GM19025 (cell line): ENCODE data around the gene TMEM223.
A peak's percentile ranks its signal among the peaks of the same experiment; 100 is the strongest.
"Not testable (repeated sequence)": the region's sequence is repeated elsewhere in the genome, so short reads cannot be mapped to it uniquely, and the experiment has no call there.

Experiments
- ATAC-seq: cut with Tn5 transposase; IDR thresholded peaks from one replicate; pipeline ENCODE4 v1.9.1; 2021; ENCODE audit warnings: mild to moderate bottlenecking, low read depth, moderate library complexity; ENCODE audit not compliant: unreplicated experiment

TMEM223 gene

GRCh38 chr11:62804310-62805075, 12.7 kb upstream of the TMEM223 start:
- no peak for ATAC-seq

GRCh38 chr11:62801071-62801470, 9.3 kb upstream of the TMEM223 start:
- no peak for ATAC-seq

- ATAC-seq: no peak
These were observed 7.7 kb upstream of the TMEM223 start for GRCh38 chr11:62799486-62799885.

GRCh38 chr11:62796281-62796680, 4.5 kb upstream of the TMEM223 start:
- ATAC-seq: no peak

- ATAC-seq: no peak
These were observed 2.5 kb upstream of the TMEM223 start for GRCh38 chr11:62794201-62794775.

DNA sequence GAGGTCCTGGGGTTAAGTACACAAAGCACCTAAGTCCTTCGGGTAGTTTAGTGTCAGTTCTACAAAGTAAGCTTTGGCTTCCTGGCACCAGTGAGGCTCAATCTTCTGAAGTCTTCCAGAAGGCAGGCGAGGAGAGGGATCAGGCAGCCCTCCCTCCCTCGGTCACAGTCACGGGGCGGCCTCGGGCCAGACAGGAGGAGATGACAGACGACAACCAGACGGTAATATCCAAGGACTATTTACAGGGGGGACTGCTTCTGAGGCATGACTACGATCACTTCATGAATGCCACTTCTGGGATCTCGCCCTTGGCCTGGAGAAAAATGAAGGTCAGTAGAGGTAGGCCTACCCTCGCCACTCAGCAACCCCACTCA, 383 bp upstream of the TMEM223 start:
- no peak for ATAC-seq

DNA sequence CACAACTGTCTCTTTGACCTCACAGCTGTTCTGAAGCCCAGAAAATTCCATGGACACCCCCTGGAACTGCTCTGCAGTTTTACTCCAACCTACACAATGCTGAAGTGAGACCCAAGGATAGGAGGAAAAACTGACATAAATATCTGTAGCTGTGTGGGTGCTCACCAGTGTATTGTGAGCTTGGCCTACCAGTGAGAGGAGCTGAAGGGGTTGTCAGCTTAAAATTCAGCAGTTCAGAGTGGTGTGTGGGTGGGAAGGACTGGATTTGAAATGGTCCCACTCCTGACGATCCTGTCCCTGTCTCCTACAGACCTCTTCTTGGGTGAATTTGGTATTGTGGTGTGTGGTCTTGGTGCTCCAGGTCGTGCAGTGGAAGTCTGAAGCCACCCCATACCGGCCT, 2.2 kb downstream of the TMEM223 start:
- no peak for ATAC-seq

DNA sequence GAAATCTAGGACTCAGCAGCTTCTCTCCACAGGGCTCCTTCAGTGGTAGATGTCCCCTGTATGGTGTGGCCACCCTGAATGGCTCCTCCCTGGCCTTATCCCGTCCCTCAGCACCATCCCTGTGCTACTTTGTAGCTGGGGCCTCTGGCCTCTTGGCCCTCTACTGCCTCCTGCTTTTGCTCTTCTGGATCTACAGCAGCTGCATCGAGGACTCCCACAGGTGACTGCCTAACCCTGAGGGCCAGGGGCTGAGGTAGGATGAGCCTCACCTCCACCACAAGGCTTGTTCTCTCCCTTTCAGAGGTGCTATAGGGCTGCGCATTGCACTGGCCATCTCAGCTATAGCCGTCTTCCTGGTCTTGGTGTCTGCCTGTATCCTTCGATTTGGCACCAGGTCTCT, 2.8 kb downstream of the TMEM223 start:
- ATAC-seq: no peak

GRCh38 chr11:62787005-62787759, 4.6 kb downstream of the TMEM223 start, which contains the start of gene TMEM179B:
Gene TMEM179B, plus strand, starts transcription at chr11:62787402. Its CDS starts 30 bp downstream, at chr11:62787432.
- ATAC-seq: peak; percentile 61

GRCh38 chr11:62786318-62787004, 5.3 kb downstream of the TMEM223 start:
- peak; percentile 57 for ATAC-seq

DNA sequence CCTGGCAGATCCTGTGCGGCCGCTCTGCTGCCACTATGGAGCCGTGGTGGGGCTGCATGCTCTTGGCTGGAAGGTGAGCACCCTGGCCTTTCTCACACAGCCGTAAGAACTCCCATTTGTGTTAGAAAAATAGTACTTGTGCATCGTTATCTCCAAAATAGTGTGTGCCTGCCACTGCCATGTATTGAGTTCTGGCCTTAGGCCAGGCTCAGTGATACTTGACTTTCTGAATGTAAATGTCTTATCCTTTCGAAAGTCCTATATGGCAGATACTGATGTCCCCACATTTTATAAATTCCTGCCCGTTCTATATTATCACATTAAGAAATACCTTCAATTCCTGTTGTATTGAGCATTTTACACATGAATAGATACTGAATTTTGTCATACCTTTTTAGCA, 9.1 kb downstream of the TMEM223 start:
- ATAC-seq: no peak

- no peak for ATAC-seq
These were observed 13.4 kb downstream of the TMEM223 start for GRCh38 chr11:62778441-62778840.

DNA sequence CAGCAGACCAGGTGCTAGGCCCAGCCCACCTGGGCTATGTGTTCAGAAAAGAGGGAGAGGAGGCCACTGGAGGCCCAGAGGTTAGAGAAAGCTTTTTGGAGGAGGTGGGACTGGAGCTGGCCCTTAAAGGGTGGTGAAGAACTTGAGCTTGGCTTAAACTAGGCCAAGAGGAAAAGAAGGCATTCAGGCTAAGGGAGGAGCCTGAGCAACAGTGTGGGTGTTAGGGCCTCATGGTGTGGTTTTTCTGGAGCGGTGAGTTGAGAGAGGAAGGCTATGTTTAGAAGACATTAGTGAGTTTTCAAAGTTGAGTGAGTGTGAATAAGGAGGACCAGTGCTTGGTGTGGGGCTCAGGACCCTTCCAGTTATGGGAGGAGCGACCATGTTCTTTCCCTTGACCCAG, 14.4 kb downstream of the TMEM223 start:
- no peak for ATAC-seq

- no peak for ATAC-seq
These were observed 16.2 kb downstream of the TMEM223 start for GRCh38 chr11:62775646-62776045.

GRCh38 chr11:62774407-62774806, 17.4 kb downstream of the TMEM223 start:
- no peak for ATAC-seq

DNA sequence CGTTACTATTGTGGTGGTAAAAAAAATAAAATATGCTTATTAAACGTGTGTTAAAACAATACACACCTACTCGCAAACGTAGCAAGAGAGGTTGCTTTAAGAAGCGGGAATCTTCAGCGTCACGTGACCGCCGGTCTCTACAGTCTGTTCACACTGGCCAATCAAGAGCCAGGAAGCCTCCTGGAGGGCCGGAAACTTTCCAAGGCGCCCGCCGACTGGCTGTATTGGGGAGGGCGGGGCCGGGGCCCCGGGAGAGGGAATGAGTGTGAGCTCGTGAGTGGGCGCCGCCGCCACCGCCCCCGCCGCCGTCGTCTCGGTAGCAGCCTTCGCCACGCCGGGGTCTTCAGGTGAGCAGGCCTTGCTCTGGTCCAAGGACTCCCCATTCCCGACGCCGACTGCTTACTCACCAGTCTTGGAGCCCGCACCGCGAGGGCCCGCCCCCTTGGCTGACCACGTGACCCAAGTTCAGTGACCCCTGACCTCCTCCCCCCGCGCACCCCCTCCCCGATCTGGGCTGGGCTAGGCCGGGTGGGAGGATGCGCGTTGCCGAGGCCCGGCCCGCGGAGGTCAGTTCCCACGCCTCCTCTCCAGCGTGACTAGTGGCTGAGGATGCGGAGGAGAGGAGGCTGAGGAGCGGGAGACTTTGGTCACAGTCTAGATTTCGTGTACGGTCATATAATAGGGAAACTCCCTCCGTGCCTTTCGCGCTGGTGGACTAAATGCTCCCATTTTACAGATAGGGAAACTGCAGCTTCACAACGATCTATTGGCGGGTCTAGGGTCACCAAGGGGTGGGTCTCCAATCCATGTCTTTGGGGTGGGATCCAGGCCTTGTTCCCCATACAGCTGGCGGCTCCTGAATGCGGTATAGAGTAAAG, 20.4 kb downstream of the TMEM223 start, which contains the start of gene TAF6L:
Gene TAF6L (plus strand): TSS at position 253 of the 878 bp plus-strand sequence. CDS start 4,388 bp downstream, outside the sequence.
- ATAC-seq: peak; percentile 86

DNA sequence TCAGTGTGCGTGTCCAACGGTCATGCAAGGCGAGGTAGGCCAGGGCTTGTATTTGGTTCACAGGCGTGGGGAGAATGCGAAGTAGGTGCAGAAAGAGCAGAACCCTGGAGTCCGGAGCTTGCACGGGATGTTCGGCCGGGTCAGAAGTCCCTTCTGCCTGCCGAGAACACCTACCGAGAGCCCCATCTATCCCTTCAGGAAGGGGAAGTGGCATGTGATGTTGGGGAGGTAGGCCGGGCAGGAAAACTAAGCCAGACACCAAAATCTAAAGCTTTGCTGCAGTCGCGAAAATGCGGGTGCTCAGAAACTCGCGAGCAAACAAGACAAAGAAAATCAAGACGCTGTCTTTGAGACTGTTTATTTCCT, 21.0 kb downstream of the TMEM223 start:
- no peak for ATAC-seq

GRCh38 chr11:62760867-62761227, 31.0 kb downstream of the TMEM223 start:
- not testable (repeated sequence) for ATAC-seq

DNA sequence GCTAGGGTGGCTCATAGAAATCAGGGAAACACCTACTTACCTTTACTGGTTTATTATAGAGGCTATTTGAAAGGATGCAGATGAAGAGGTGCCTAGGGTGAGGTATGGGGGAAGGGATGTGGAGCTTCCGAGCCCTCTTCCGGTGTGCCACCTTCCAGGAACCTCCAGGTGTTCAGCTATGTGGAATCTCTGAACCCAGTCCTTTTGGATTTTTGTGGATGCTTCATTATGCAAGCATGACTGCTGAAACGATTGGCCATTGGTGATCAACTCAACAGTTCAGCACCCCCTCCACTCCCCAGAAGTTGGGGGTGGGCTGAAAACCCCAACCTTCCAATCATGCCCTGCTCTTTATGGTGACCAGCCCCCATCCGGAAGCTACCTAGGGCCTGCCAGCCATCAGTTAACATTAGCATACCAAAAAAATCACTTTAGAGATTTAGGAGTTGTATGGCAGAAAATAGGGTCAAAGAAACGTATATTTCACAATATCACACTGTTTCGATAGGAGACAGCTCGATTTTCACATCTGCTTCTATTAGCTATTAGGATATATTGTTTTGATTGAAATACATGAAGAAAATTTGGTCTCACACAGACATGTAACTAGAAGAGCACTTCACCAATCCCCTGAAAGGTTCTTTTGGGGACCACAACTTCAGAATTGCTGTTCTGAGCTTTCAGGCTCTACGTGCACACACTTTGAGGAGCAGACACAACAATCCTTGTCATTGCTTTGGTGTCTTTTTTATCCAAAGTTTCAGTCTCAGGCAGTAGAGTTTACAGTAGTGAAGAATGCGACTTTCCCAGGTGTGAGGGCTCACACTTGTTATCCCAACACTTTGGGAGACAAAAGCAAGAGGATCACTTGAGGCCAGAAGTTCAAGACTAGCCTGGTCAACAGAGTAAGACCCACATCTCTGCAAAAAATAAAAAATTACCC, 33.7 kb downstream of the TMEM223 start:
- no peak for ATAC-seq
